PC-9 (cell line): ENCODE measurements around the gene RBM18. TPM values are rescaled to one million over a fixed set of nuclear protein-coding genes. Genes with fewer than 3 reads are reported as not detected.

Source experiments
- BruUV-seq: library from RNA; stranded (reverse); fragments of 400-500 nt; replicated peaks from 2 replicates; lab custom pipeline; 2021; lab: Mats Ljungman, UMichigan
- CTCF ChIA-PET: fragments of 300-600 bp; sonication (Branson Sonifier 250); formaldehyde crosslinking; loops from one replicate; lab custom pipeline; 2022; ENCODE audit warnings: antibody characterized with exemption; lab: Charles Lee
- POLR2A ChIA-PET: fragments of 300-600 bp; sonication (Branson Sonifier 250); formaldehyde crosslinking; loops from one replicate; lab custom pipeline; 2022; ENCODE audit warnings: antibody characterized with exemption; ENCODE audit not compliant: unreplicated experiment; lab: Charles Lee
- DNase-seq, 2 experiments: peaks; one replicate each; pipeline versions ENCODE4 v3.0.0 to v3.0.0-alpha.2; 2015 to 2022; ENCODE audit warnings: mixed read lengths in 1 of 2
- H2AFZ ChIP-seq: fragments of 200-600 bp; sonication (generic); 2 replicates; pipeline ENCODE4 v1.8.1; 2017; ENCODE audit warnings: antibody characterized with exemption
- H3F3A ChIP-seq: fragments of 200-600 bp; sonication (generic); 2 replicates; pipeline ENCODE4 v1.8.1; 2017; ENCODE audit warnings: antibody characterized with exemption, mild to moderate bottlenecking, low read depth; ENCODE audit not compliant: insufficient read depth
- H3K27ac ChIP-seq: fragments of 200-600 bp; sonication (generic); 2 replicates; pipeline ENCODE4 v1.6.1; 2016; ENCODE audit warnings: mixed run types
- H3K27me3 ChIP-seq: fragments of 200-600 bp; sonication (generic); 2 replicates; pipeline ENCODE4 v1.6.1; 2016; ENCODE audit warnings: low read depth, mixed run types; ENCODE audit not compliant: insufficient read depth
- H3K36me3 ChIP-seq: fragments of 200-600 bp; sonication (generic); 2 replicates; pipeline ENCODE4 v1.6.1; 2016; ENCODE audit warnings: low read depth, mixed run types
- H3K4me1 ChIP-seq: fragments of 200-600 bp; sonication (generic); replicated peaks from 2 replicates; pipeline ENCODE4 v1.6.1; 2016; ENCODE audit warnings: mixed run types; ENCODE audit not compliant: insufficient read depth
- H3K4me2 ChIP-seq: fragments of 200-600 bp; sonication (generic); 2 replicates; pipeline ENCODE4 v1.6.1; 2017; ENCODE audit warnings: mixed run types
- H3K4me3 ChIP-seq: fragments of 200-600 bp; sonication (generic); 2 replicates; pipeline ENCODE4 v1.6.1; 2016; ENCODE audit warnings: mixed run types
- H3K79me2 ChIP-seq: fragments of 200-600 bp; sonication (generic); 2 replicates; pipeline ENCODE4 v1.6.1; 2017; ENCODE audit warnings: low read depth, mixed run types
- H3K9me2 ChIP-seq: fragments of 200-600 bp; sonication (generic); 2 replicates; pipeline ENCODE4 v1.8.1; 2017; ENCODE audit warnings: mild to moderate bottlenecking; ENCODE audit not compliant: insufficient read depth
- H3K9me3 ChIP-seq: fragments of 200-600 bp; sonication (generic); 2 replicates; pipeline ENCODE4 v1.8.1; 2016; ENCODE audit warnings: low read depth; ENCODE audit not compliant: insufficient read depth
- H4K20me1 ChIP-seq: fragments of 200-600 bp; sonication (generic); 2 replicates; pipeline ENCODE4 v1.8.1; 2017; ENCODE audit not compliant: insufficient read depth
- CTCF ChIP-seq: fragments of 200-600 bp; sonication (generic); conservative IDR thresholded peaks from 2 replicates; pipeline ENCODE4 v1.6.1; 2017; ENCODE audit warnings: mixed run types, antibody characterized with exemption, mild to moderate bottlenecking, moderate library complexity
- EZH2 ChIP-seq: fragments of 200-600 bp; sonication (generic); IDR thresholded peaks from 2 replicates; pipeline ENCODE4 v1.8.0; 2017; ENCODE audit warnings: antibody characterized with exemption, low read depth
- intact Hi-C: fragments of 100-400 bp; cut with micrococcal nuclease; formaldehyde crosslinking; loops from one replicate; pipeline ENCODE4 v1.10.0; 2022; ENCODE audit not compliant: unreplicated experiment
- total RNA-seq: library from RNA; stranded (reverse); gene quantifications from 2 replicates; pipeline ENCODE4 v1.2.3, GENCODE V29; 2021

RBM18 gene
- total RNA-seq, 1 experiment from 2014 or later: 15.1 TPM

GRCh38 chr9:122256206-122256605 lies 8.4 kb downstream of the RBM18 start:
- peaks cover 9% of the 10 kb centered on the region; the same call in 1 of the 2 replicates for H3K36me3 ChIP-seq
- intact Hi-C loops: no loop called here
- no peaks in the 10 kb centered on the region for H3K9me2 ChIP-seq
- TF ChIP-seq CTCF (no peak), EZH2 (no peak)
- no TSS peak for BruUV-seq
- H2AFZ ChIP-seq: no peak overlapping the region
- no peaks in the 10 kb centered on the region for H3K27me3 ChIP-seq
- no peak overlapping the region for H3K27ac ChIP-seq
- ChIA-PET CTCF (no interaction called here), POLR2A (no interaction called here)
- peaks cover 4% of the 10 kb centered on the region; the same call in 1 of the 2 replicates for H4K20me1 ChIP-seq
- H3K79me2 ChIP-seq: no peaks in the 10 kb centered on the region
- no peak overlapping the region for H3K4me3 ChIP-seq
- H3F3A ChIP-seq: no peaks in the 10 kb centered on the region
- no peaks in the 10 kb centered on the region for H3K4me1 ChIP-seq
- no peaks in the 10 kb centered on the region for H3K9me3 ChIP-seq
- H3K4me2 ChIP-seq: no peak overlapping the region
- no peak for DNase-seq

GRCh38 chr9:122254761-122255160 lies 9.9 kb downstream of the RBM18 start:
- Histone ChIP-seq H3K79me2 (no peaks in the 10 kb centered on the region), H3K4me2 (no peak overlapping the region), H3K4me1 (no peaks in the 10 kb centered on the region), H3K9me3 (no peaks in the 10 kb centered on the region), H4K20me1 (peaks cover 7% of the 10 kb centered on the region; the same call in 1 of the 2 replicates), H3K27ac (no peak overlapping the region), H3K4me3 (no peak overlapping the region), H2AFZ (no peak overlapping the region), H3K9me2 (no peaks in the 10 kb centered on the region), H3K36me3 (peaks cover 8% of the 10 kb centered on the region; the same call in 1 of the 2 replicates), H3F3A (no peaks in the 10 kb centered on the region), H3K27me3 (no peaks in the 10 kb centered on the region)
- intact Hi-C loops: no loop called here
- BruUV-seq: no TSS peak
- TF ChIP-seq EZH2 (no peak), CTCF (no peak)
- no peak for DNase-seq
- ChIA-PET POLR2A (interaction anchor here (0.7 kb wide), 1 partner anchor 666 kb away, joined by 4 read pairs; no protein-coding TSS in a partner anchor), CTCF (no interaction called here)

- TF ChIP-seq CTCF (no peak), EZH2 (no peak)
- Histone ChIP-seq H4K20me1 (peaks cover 7% of the 10 kb centered on the region; the same call in 1 of the 2 replicates), H3K4me1 (no peaks in the 10 kb centered on the region), H3K9me2 (no peaks in the 10 kb centered on the region), H2AFZ (no peak overlapping the region), H3K79me2 (no peaks in the 10 kb centered on the region), H3K27me3 (no peaks in the 10 kb centered on the region), H3K4me3 (no peak overlapping the region), H3K27ac (no peak overlapping the region), H3F3A (no peaks in the 10 kb centered on the region), H3K4me2 (no peak overlapping the region), H3K36me3 (peaks cover 13% of the 10 kb centered on the region; the same call in 1 of the 2 replicates), H3K9me3 (no peaks in the 10 kb centered on the region)
- BruUV-seq: no TSS peak
- intact Hi-C loops: no loop called here
- ChIA-PET POLR2A (no interaction called here), CTCF (no interaction called here)
- DNase-seq: no peak
Observed at GRCh38 chr9:122252796-122253195, 11.8 kb downstream of the RBM18 start.
